Measurements from ENCODE around the gene RHPN2. TPM values are rescaled to one million over a fixed set of nuclear protein-coding genes. Genes with fewer than 3 reads are reported as not detected.

RHPN2 gene
- total and polyA plus RNA-seq, 2 experiments from 2014 or later = 15.7 to 29.6 TPM

DNA sequence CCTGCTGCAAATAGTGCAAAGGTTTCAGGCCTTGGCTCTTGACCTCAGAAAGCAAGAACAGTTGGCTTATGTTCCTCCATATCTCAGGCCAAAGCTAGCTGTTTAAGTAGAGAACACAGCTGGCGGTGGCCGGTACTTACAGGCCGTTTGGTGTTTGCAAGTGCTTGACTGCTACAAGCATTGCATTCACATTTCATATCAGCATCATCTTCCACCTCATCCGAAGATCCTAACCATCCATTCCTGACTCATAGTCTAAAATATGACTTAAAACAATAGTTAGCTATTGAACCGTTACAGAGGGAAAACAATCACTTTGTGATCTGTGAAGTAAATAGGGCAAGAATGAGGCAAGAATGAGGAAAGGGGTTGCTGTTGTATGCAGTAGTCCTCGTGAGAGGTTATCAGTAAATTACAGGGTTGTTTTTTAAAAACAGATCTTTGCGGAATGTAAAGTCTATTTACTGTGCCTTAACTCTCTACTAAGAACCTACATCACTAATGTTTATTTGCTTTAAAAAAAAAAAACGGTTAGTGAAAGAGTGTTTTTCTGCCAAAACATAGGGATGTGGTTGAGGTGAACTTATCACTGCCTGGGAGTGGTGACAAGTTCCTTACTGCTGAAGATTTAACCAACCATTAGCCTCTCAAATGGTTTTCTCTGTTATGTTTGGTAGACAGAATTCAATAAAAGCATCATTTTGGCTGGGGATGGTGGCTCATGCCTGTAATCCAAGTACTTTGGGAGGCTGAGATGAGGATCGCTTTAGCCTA is 45.6 kb upstream of the RHPN2 start:
- no peaks in the 10 kb centered on the region for H3K79me2 ChIP-seq (replicated peaks; ENCODE audit: insufficient read depth)
- no peak for DNase-seq (ENCODE audit: low spot score)
- H3K4me2 ChIP-seq = no peak overlapping the region
- H3K4me3 ChIP-seq = no peak overlapping the region
- H3K27me3 Mint-ChIP-seq (ENCODE audit: insufficient read depth, low read depth, poor library complexity) = peaks cover 3% of the 10 kb centered on the region
- TF ChIP-seq JUNB (IDR thresholded peaks at IDR 0.05; ENCODE audit: unreplicated experiment) = no peak
- H3K4me1 Mint-ChIP-seq = no peaks in the 10 kb centered on the region
- H3K27me3 ChIP-seq (ENCODE audit: insufficient read depth) = no peaks in the 10 kb centered on the region
- no peak overlapping the region for H3K27ac Mint-ChIP-seq
- H3K9me3 Mint-ChIP-seq = no peaks in the 10 kb centered on the region
- no peak for ATAC-seq
- no peak overlapping the region for H3K4me3 Mint-ChIP-seq
- H3K36me3 Mint-ChIP-seq (ENCODE audit: low read depth) = peaks cover 53% of the 10 kb centered on the region
- H2AFZ ChIP-seq = no peak overlapping the region
- H4K20me1 ChIP-seq (replicated peaks; ENCODE audit: insufficient read depth) = 0 out of 2 replicates have a peak, but pooled peaks cover 2% of the 10 kb centered on the region
- H3K36me3 ChIP-seq (ENCODE audit: insufficient read depth) = peaks cover 21% of the 10 kb centered on the region
- H3K27ac ChIP-seq (ENCODE audit: low read depth) = no peak overlapping the region
- H3K9me2 ChIP-seq (ENCODE audit: insufficient read depth) = no peaks in the 10 kb centered on the region
- H3F3A ChIP-seq (replicated peaks; ENCODE audit: low read depth) = no peaks in the 10 kb centered on the region
- H3K4me1 ChIP-seq (ENCODE audit: insufficient read depth) = no peaks in the 10 kb centered on the region

DNA sequence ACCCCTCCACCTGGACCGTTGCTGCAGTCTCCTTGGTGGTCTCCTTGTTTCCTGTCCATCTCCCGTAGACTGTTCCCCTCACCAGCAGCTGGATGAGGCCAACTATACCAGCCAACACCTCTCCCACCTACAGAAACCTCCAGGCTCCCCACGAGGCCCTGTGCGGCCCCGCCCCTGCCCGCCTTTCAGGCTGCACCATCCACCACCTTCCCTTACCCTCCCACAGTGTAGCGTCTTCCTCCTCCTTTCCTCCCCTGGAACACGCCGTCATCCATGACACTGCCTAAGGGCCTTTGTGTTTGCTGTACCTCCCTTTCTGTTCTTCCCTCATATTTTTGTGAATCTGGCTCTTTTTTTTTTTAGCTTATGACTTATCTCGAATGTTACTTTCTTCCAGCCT is 43.5 kb upstream of the RHPN2 start:
- Histone ChIP-seq H3K79me2 (replicated peaks; ENCODE audit: insufficient read depth) (no peaks in the 10 kb centered on the region), H3K4me2 (no peak overlapping the region), H2AFZ (no peak overlapping the region), H3K4me3 (no peak overlapping the region), H3K27ac (ENCODE audit: low read depth) (no peak overlapping the region), H3K4me1 (ENCODE audit: insufficient read depth) (no peaks in the 10 kb centered on the region), H3K27me3 (ENCODE audit: insufficient read depth) (no peaks in the 10 kb centered on the region), H3F3A (replicated peaks; ENCODE audit: low read depth) (no peaks in the 10 kb centered on the region), H3K36me3 (ENCODE audit: insufficient read depth) (peaks cover 13% of the 10 kb centered on the region), H3K9me2 (ENCODE audit: insufficient read depth) (no peaks in the 10 kb centered on the region), H4K20me1 (replicated peaks; ENCODE audit: insufficient read depth) (no peaks in the 10 kb centered on the region)
- no peak for TF ChIP-seq EZH2phosphoT487 (IDR thresholded peaks at IDR 0.05; ENCODE audit: unreplicated experiment)
- TF ChIP-seq NANOG (IDR thresholded peaks at IDR 0.05; ENCODE audit: borderline replicate concordance) = no peak
- TF ChIP-seq, protein P1, sequence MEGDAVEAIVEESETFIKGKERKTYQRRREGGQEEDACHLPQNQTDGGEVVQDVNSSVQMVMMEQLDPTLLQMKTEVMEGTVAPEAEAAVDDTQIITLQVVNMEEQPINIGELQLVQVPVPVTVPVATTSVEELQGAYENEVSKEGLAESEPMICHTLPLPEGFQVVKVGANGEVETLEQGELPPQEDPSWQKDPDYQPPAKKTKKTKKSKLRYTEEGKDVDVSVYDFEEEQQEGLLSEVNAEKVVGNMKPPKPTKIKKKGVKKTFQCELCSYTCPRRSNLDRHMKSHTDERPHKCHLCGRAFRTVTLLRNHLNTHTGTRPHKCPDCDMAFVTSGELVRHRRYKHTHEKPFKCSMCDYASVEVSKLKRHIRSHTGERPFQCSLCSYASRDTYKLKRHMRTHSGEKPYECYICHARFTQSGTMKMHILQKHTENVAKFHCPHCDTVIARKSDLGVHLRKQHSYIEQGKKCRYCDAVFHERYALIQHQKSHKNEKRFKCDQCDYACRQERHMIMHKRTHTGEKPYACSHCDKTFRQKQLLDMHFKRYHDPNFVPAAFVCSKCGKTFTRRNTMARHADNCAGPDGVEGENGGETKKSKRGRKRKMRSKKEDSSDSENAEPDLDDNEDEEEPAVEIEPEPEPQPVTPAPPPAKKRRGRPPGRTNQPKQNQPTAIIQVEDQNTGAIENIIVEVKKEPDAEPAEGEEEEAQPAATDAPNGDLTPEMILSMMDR (conservative IDR thresholded peaks at IDR 0.05; ENCODE audit: low read depth in 2 of 2) = no peak
- Mint-ChIP-seq H3K4me3 (no peak overlapping the region), H3K4me1 (no peaks in the 10 kb centered on the region), H3K27ac (no peak overlapping the region), H3K36me3 (ENCODE audit: low read depth) (peaks cover 43% of the 10 kb centered on the region), H3K27me3 (ENCODE audit: insufficient read depth, low read depth, poor library complexity) (peaks cover 1% of the 10 kb centered on the region), H3K9me3 (no peaks in the 10 kb centered on the region)
- ATAC-seq (no peak), DNase-seq (ENCODE audit: low spot score) (no peak)

DNA sequence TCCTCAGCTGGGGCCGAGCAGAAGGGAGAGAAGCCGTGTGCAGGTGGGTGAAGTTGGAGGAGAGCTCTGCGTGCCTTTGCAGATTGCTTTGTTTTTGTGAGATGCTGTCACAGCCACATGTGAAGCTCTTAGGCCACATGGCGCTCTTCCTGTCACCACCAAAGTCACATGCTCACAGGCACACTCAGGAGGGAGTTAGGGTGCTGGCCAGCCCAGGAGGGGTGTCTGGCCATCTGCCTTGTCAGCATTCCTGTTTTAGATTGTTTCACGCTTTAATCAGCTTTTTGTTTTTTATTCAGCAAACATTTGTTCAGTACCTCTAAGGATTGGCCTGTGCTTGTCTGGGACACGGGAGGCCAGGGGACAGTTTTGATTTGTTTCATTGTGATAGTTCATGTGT is 38.2 kb upstream of the RHPN2 start:
- Mint-ChIP-seq H3K27ac (no peak overlapping the region), H3K36me3 (ENCODE audit: low read depth) (peaks cover 47% of the 10 kb centered on the region), H3K9me3 (no peaks in the 10 kb centered on the region), H3K4me1 (no peaks in the 10 kb centered on the region), H3K4me3 (no peak overlapping the region), H3K27me3 (ENCODE audit: insufficient read depth, low read depth, poor library complexity) (no peaks in the 10 kb centered on the region)
- DNase-seq (ENCODE audit: low spot score) (no peak), ATAC-seq (no peak)
- Histone ChIP-seq H3K4me3 (no peak overlapping the region), H3K36me3 (ENCODE audit: insufficient read depth) (peaks cover 8% of the 10 kb centered on the region; the same call in 1 of the 2 replicates), H3K4me2 (no peak overlapping the region), H2AFZ (no peak overlapping the region), H3F3A (replicated peaks; ENCODE audit: low read depth) (no peaks in the 10 kb centered on the region), H4K20me1 (replicated peaks; ENCODE audit: insufficient read depth) (no peaks in the 10 kb centered on the region), H3K79me2 (replicated peaks; ENCODE audit: insufficient read depth) (no peaks in the 10 kb centered on the region), H3K27ac (ENCODE audit: low read depth) (no peak overlapping the region), H3K4me1 (ENCODE audit: insufficient read depth) (no peaks in the 10 kb centered on the region), H3K27me3 (ENCODE audit: insufficient read depth) (no peaks in the 10 kb centered on the region), H3K9me2 (ENCODE audit: insufficient read depth) (no peaks in the 10 kb centered on the region)
- no peak for TF ChIP-seq STAT1 (IDR thresholded peaks at IDR 0.05; ENCODE audit: unreplicated experiment)
- TF ChIP-seq ZNF331 (CRISPR knock-in tag; IDR thresholded peaks at IDR 0.05; ENCODE audit: low read depth) = no peak
- TF ChIP-seq EZH2 (IDR thresholded peaks at IDR 0.05; ENCODE audit: low read depth, unreplicated experiment) = no peak
- TF ChIP-seq, protein P1 (conservative IDR thresholded peaks at IDR 0.05; ENCODE audit: low read depth in 2 of 2) = no peak
- no peak for TF ChIP-seq EZH2phosphoT487 (IDR thresholded peaks at IDR 0.05; ENCODE audit: unreplicated experiment)
- TF ChIP-seq NANOG (IDR thresholded peaks at IDR 0.05; ENCODE audit: borderline replicate concordance) = no peak
- TF ChIP-seq, protein P2, sequence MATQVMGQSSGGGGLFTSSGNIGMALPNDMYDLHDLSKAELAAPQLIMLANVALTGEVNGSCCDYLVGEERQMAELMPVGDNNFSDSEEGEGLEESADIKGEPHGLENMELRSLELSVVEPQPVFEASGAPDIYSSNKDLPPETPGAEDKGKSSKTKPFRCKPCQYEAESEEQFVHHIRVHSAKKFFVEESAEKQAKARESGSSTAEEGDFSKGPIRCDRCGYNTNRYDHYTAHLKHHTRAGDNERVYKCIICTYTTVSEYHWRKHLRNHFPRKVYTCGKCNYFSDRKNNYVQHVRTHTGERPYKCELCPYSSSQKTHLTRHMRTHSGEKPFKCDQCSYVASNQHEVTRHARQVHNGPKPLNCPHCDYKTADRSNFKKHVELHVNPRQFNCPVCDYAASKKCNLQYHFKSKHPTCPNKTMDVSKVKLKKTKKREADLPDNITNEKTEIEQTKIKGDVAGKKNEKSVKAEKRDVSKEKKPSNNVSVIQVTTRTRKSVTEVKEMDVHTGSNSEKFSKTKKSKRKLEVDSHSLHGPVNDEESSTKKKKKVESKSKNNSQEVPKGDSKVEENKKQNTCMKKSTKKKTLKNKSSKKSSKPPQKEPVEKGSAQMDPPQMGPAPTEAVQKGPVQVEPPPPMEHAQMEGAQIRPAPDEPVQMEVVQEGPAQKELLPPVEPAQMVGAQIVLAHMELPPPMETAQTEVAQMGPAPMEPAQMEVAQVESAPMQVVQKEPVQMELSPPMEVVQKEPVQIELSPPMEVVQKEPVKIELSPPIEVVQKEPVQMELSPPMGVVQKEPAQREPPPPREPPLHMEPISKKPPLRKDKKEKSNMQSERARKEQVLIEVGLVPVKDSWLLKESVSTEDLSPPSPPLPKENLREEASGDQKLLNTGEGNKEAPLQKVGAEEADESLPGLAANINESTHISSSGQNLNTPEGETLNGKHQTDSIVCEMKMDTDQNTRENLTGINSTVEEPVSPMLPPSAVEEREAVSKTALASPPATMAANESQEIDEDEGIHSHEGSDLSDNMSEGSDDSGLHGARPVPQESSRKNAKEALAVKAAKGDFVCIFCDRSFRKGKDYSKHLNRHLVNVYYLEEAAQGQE (IDR thresholded peaks at IDR 0.05; ENCODE audit: unreplicated experiment) = no peak
- TF ChIP-seq, protein P3, sequence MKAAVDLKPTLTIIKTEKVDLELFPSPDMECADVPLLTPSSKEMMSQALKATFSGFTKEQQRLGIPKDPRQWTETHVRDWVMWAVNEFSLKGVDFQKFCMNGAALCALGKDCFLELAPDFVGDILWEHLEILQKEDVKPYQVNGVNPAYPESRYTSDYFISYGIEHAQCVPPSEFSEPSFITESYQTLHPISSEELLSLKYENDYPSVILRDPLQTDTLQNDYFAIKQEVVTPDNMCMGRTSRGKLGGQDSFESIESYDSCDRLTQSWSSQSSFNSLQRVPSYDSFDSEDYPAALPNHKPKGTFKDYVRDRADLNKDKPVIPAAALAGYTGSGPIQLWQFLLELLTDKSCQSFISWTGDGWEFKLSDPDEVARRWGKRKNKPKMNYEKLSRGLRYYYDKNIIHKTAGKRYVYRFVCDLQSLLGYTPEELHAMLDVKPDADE (IDR thresholded peaks at IDR 0.05) = no peak
